Measurements from ENCODE around the gene PSMA6. TPM values are rescaled to one million over a fixed set of nuclear protein-coding genes. Genes with fewer than 3 reads are reported as not detected.

The PSMA6 gene
- total RNA-seq, 4 donors from 2014 or later = 95.6 to 244 (median 169) TPM

- 84 to 100% methylated on average over 2 to 3 of the region's 8 CpGs for WGBS, 2 donors
- H3K4me1 ChIP-seq = peaks cover 44 to 81% (median 58%) of the 10 kb centered on the region in 3 donors
- intact Hi-C loops (cut with DNase I) = no loop called here
- no peaks in the 10 kb centered on the region for H3K36me3 ChIP-seq
- no peaks in the 10 kb centered on the region for H3K27me3 ChIP-seq
- H3K9me3 ChIP-seq = peaks cover 0 to 8% (median 8%) of the 10 kb centered on the region in 3 donors
- TF ChIP-seq POLR2A (IDR thresholded peaks at IDR 0.05) = no peak
- no peak overlapping the region for H3K4me3 ChIP-seq
- no peak for DNase-seq
- H3K27ac ChIP-seq = peak overlapping the region; percentile 78 to 90 (median 86)
These were observed 74.4 kb downstream of the PSMA6 start for GRCh38 chr14:35366521-35366976.

GRCh38 chr14:35367056-35367372 lies 74.8 kb downstream of the PSMA6 start:
- Histone ChIP-seq H3K27me3 (no peaks in the 10 kb centered on the region), H3K4me3 (no peak overlapping the region), H3K4me1 (peaks cover 44 to 80% (median 58%) of the 10 kb centered on the region in 3 donors), H3K36me3 (no peaks in the 10 kb centered on the region), H3K27ac (peak overlapping the region in 3 of 4 donors; percentile 4 to 90 (median 89)), H3K9me3 (peaks cover 0 to 13% (median 8%) of the 10 kb centered on the region in 3 donors)
- 91% methylated on average over 5 of the region's 5 CpGs; no CpG with 5 or more reads in 1 of the 2 donors for WGBS, 2 donors
- intact Hi-C loops (cut with DNase I) = no loop called here
- DNase-seq = no peak
- TF ChIP-seq CTCF (IDR thresholded peaks at IDR 0.05) (no peak), POLR2A (IDR thresholded peaks at IDR 0.05) (no peak)

Other genes with a start within 250 kb of the PSMA6 start
- 10 to 100 TPM; 25.9 to 35.9 (median 28.3) TPM for gene FAM177A1, start 246.1 kb upstream of the PSMA6 start, total RNA-seq
- 10 to 100 TPM in 3 of 4 donors, 1 to 10 TPM in 1; 7.1 to 23.9 (median 13.5) TPM for gene PPP2R3C, start 170.4 kb upstream of the PSMA6 start, total RNA-seq
- gene PRORP, start 169.8 kb upstream of the PSMA6 start, total RNA-seq = 10 to 100 TPM; 22.6 to 40.5 (median 28.9) TPM
- gene NFKBIA, start 112.4 kb downstream of the PSMA6 start, total RNA-seq = 100 to 1,000 TPM; 139 to 441 (median 298) TPM
- not detected for gene INSM2, start 241.8 kb downstream of the PSMA6 start, total RNA-seq